Trophoblast cell (in vitro differentiated cells and primary cell): ENCODE results near the gene PEX14.

ENCODE experiments used
- DNase-seq, 2 donors: peaks; one replicate each; pipeline ENCODE4 v3.0.0-alpha.2; 2016
- H2AFZ ChIP-seq: 2 replicates; pipeline ENCODE4 v1.6.1; 2013; ENCODE audit warnings: low read length, moderate library complexity, mild to moderate bottlenecking; ENCODE audit not compliant: insufficient read depth, poor library complexity
- H2AK5ac ChIP-seq: 2 replicates; pipeline ENCODE4 v1.6.1; 2013; ENCODE audit warnings: mild to moderate bottlenecking, low read length
- H2BK120ac ChIP-seq: 2 replicates; pipeline ENCODE4 v1.6.1; 2013; ENCODE audit warnings: low read length, mild to moderate bottlenecking, moderate library complexity; ENCODE audit not compliant: insufficient read depth, poor library complexity
- H2BK12ac ChIP-seq: 2 replicates; pipeline ENCODE4 v1.6.1; 2013; ENCODE audit warnings: mild to moderate bottlenecking, low read length, moderate library complexity
- H2BK5ac ChIP-seq: 2 replicates; pipeline ENCODE4 v1.6.1; 2013; ENCODE audit warnings: low read length, low read depth, moderate library complexity, mild to moderate bottlenecking; ENCODE audit not compliant: poor library complexity
- H3K14ac ChIP-seq: 2 replicates; pipeline ENCODE4 v1.6.1; 2013; ENCODE audit warnings: mild to moderate bottlenecking, low read length
- H3K18ac ChIP-seq: 2 replicates; pipeline ENCODE4 v1.6.1; 2013; ENCODE audit warnings: mild to moderate bottlenecking, low read length
- H3K23ac ChIP-seq: 2 replicates; pipeline ENCODE4 v1.6.1; 2013; ENCODE audit warnings: low read length
- H3K27ac ChIP-seq: 2 replicates; pipeline ENCODE4 v1.5.1; 2013; ENCODE audit warnings: low read depth, mild to moderate bottlenecking, inconsistent platforms, low read length, moderate library complexity
- H3K27me3 ChIP-seq: 2 replicates; pipeline ENCODE4 v1.6.1; 2013; ENCODE audit warnings: inconsistent platforms, mild to moderate bottlenecking, low read length, moderate library complexity; ENCODE audit not compliant: insufficient read depth
- H3K36me3 ChIP-seq, 2 experiments: 1 replicate in 1 of 2; 2 replicates in 1 of 2; pipeline ENCODE4 v1.6.1; 2013; ENCODE audit warnings: low read length in 2 of 2, mild to moderate bottlenecking in 2 of 2, moderate library complexity in 1 of 2; ENCODE audit not compliant: insufficient read depth in 2 of 2, control insufficient read depth in 1 of 2
- H3K4ac ChIP-seq: 2 replicates; pipeline ENCODE4 v1.6.1; 2013; ENCODE audit warnings: low read depth, mild to moderate bottlenecking, low read length, moderate library complexity
- H3K4me1 ChIP-seq, 2 experiments: 1 replicate in 1 of 2; 2 replicates in 1 of 2; pipeline ENCODE4 v1.6.1; 2013; ENCODE audit warnings: low read length in 2 of 2, mild to moderate bottlenecking in 2 of 2, moderate library complexity in 1 of 2; ENCODE audit not compliant: insufficient read depth in 2 of 2, control insufficient read depth in 1 of 2
- H3K4me2 ChIP-seq: 2 replicates; pipeline ENCODE4 v1.6.1; 2013; ENCODE audit warnings: inconsistent platforms, mild to moderate bottlenecking, low read length, moderate library complexity
- H3K4me3 ChIP-seq: 2 replicates; pipeline ENCODE4 v1.5.1; 2013; ENCODE audit warnings: mild to moderate bottlenecking, low read depth, low read length, inconsistent platforms
- H3K79me1 ChIP-seq: one replicate; pipeline ENCODE4 v1.6.1; 2013; ENCODE audit warnings: low read length
- H3K79me2 ChIP-seq: 2 replicates; pipeline ENCODE4 v1.6.1; 2013; ENCODE audit warnings: low read length, mild to moderate bottlenecking; ENCODE audit not compliant: control insufficient read depth, insufficient read depth, poor library complexity
- H3K9ac ChIP-seq: 2 replicates; pipeline ENCODE4 v1.6.1; 2013; ENCODE audit warnings: mild to moderate bottlenecking, low read length
- H3K9me3 ChIP-seq: 2 replicates; pipeline ENCODE4 v1.6.1; 2013; ENCODE audit warnings: low read depth, mild to moderate bottlenecking, control low read depth, inconsistent platforms, low read length; ENCODE audit not compliant: insufficient read depth
- H4K12ac ChIP-seq: 2 replicates; pipeline ENCODE4 v1.6.1; 2013; ENCODE audit warnings: low read depth, mild to moderate bottlenecking, low read length, moderate library complexity
- H4K8ac ChIP-seq: 2 replicates; pipeline ENCODE4 v1.6.1; 2013; ENCODE audit warnings: low read depth, mild to moderate bottlenecking, low read length, moderate library complexity
- H4K91ac ChIP-seq: one replicate; pipeline ENCODE4 v1.6.1; 2013; ENCODE audit warnings: low read depth, mild to moderate bottlenecking, low read length, moderate library complexity
- WGBS: extraction: QIAGEN DNeasy Blood & Tissue Kit; methylation state at CpG from one replicate; pipeline ENCODE4 v1.1.7; 2013; ENCODE audit warnings: missing lambda C conversion rate; ENCODE audit not compliant: insufficient read length, insufficient coverage; ENCODE audit errors: extremely low coverage; 5-methylcytosine and 5-hydroxymethylcytosine counted together

The PEX14 gene

GRCh38 chr1:10658396-10659066 is 183.8 kb downstream of the PEX14 start:
- H4K8ac ChIP-seq = no peak overlapping the region
- no peak overlapping the region for H3K9ac ChIP-seq
- WGBS = no CpG with 5 or more reads among the region's 19 CpGs
- H3K23ac ChIP-seq = no peak overlapping the region
- H3K36me3 ChIP-seq = no peaks in the 10 kb centered on the region
- H2AFZ ChIP-seq = no peak overlapping the region
- H2BK12ac ChIP-seq = no peak overlapping the region
- H3K14ac ChIP-seq = no peak overlapping the region
- H2BK5ac ChIP-seq = no peak overlapping the region
- H3K79me2 ChIP-seq = no peaks in the 10 kb centered on the region
- DNase-seq = no peak
- no peaks in the 10 kb centered on the region for H3K27me3 ChIP-seq
- H2BK120ac ChIP-seq = no peak overlapping the region
- H3K79me1 ChIP-seq = no peaks in the 10 kb centered on the region
- H3K4ac ChIP-seq = no peak overlapping the region
- no peaks in the 10 kb centered on the region for H3K4me1 ChIP-seq
- no peak overlapping the region for H2AK5ac ChIP-seq
- H3K4me3 ChIP-seq = no peak overlapping the region
- peaks cover 8% of the 10 kb centered on the region for H3K9me3 ChIP-seq
- H4K12ac ChIP-seq = no peak overlapping the region
- no peak overlapping the region for H3K4me2 ChIP-seq
- H3K18ac ChIP-seq = no peak overlapping the region
- no peak overlapping the region for H4K91ac ChIP-seq
- H3K27ac ChIP-seq = no peak overlapping the region

GRCh38 chr1:10659218-10659617 is 184.5 kb downstream of the PEX14 start:
- H3K36me3 ChIP-seq = no peaks in the 10 kb centered on the region
- no CpG with 5 or more reads among the region's 18 CpGs for WGBS
- H4K12ac ChIP-seq = no peak overlapping the region
- H3K9ac ChIP-seq = no peak overlapping the region
- H3K4me3 ChIP-seq = no peak overlapping the region
- no peaks in the 10 kb centered on the region for H3K27me3 ChIP-seq
- H3K4ac ChIP-seq = no peak overlapping the region
- no peaks in the 10 kb centered on the region for H3K79me1 ChIP-seq
- H2BK12ac ChIP-seq = no peak overlapping the region
- no peak for DNase-seq
- no peak overlapping the region for H3K27ac ChIP-seq
- no peak overlapping the region for H3K23ac ChIP-seq
- H4K91ac ChIP-seq = no peak overlapping the region
- H3K79me2 ChIP-seq = no peaks in the 10 kb centered on the region
- peaks cover 8% of the 10 kb centered on the region for H3K9me3 ChIP-seq
- H2AK5ac ChIP-seq = no peak overlapping the region
- no peak overlapping the region for H2BK120ac ChIP-seq
- H4K8ac ChIP-seq = no peak overlapping the region
- H2AFZ ChIP-seq = no peak overlapping the region
- no peak overlapping the region for H3K18ac ChIP-seq
- H3K4me1 ChIP-seq = peaks cover 0 to 2% of the 10 kb centered on the region in 2 experiments
- no peak overlapping the region for H3K4me2 ChIP-seq
- H2BK5ac ChIP-seq = no peak overlapping the region
- no peak overlapping the region for H3K14ac ChIP-seq

GRCh38 chr1:10659646-10660540 is 185.1 kb downstream of the PEX14 start:
- Histone ChIP-seq H3K79me1 (no peaks in the 10 kb centered on the region), H3K23ac (no peak overlapping the region), H3K4me1 (peaks cover 0 to 2% of the 10 kb centered on the region in 2 experiments), H3K36me3 (no peaks in the 10 kb centered on the region), H4K91ac (no peak overlapping the region), H3K27ac (no peak overlapping the region), H4K12ac (no peak overlapping the region), H3K79me2 (no peaks in the 10 kb centered on the region), H3K4me2 (no peak overlapping the region), H2BK120ac (no peak overlapping the region), H3K18ac (no peak overlapping the region), H3K4me3 (no peak overlapping the region), H2AFZ (no peak overlapping the region), H3K14ac (no peak overlapping the region), H3K9me3 (peaks cover 8% of the 10 kb centered on the region), H3K27me3 (no peaks in the 10 kb centered on the region), H3K4ac (no peak overlapping the region), H2BK5ac (no peak overlapping the region), H2AK5ac (no peak overlapping the region), H2BK12ac (no peak overlapping the region), H4K8ac (no peak overlapping the region), H3K9ac (no peak overlapping the region)
- WGBS = no CpG with 5 or more reads among the region's 52 CpGs
- no peak for DNase-seq

- H4K91ac ChIP-seq = no peak overlapping the region
- 100% methylated on average over 2 of the region's 5 CpGs for WGBS
- no peak overlapping the region for H3K9ac ChIP-seq
- H3K4me3 ChIP-seq = peak overlapping the region; percentile 16
- H3K79me2 ChIP-seq = no peaks in the 10 kb centered on the region
- DNase-seq = no peak
- H3K18ac ChIP-seq = no peak overlapping the region
- H3K36me3 ChIP-seq = no peaks in the 10 kb centered on the region
- H3K4me1 ChIP-seq = peaks cover 0 to 2% of the 10 kb centered on the region in 2 experiments
- H2AFZ ChIP-seq = no peak overlapping the region
- no peak overlapping the region for H2BK12ac ChIP-seq
- peaks cover 8% of the 10 kb centered on the region for H3K9me3 ChIP-seq
- H2BK120ac ChIP-seq = no peak overlapping the region
- no peak overlapping the region for H3K14ac ChIP-seq
- H3K27me3 ChIP-seq = no peaks in the 10 kb centered on the region
- H2AK5ac ChIP-seq = no peak overlapping the region
- no peak overlapping the region for H3K27ac ChIP-seq
- no peak overlapping the region for H3K4ac ChIP-seq
- H2BK5ac ChIP-seq = no peak overlapping the region
- no peaks in the 10 kb centered on the region for H3K79me1 ChIP-seq
- H3K23ac ChIP-seq = peak overlapping the region; percentile 88
- no peak overlapping the region for H3K4me2 ChIP-seq
- no peak overlapping the region for H4K12ac ChIP-seq
- no peak overlapping the region for H4K8ac ChIP-seq
Observed at GRCh38 chr1:10661453-10661852, 186.7 kb downstream of the PEX14 start.
